ENCODE measurements around the gene C1orf21.

DNA sequence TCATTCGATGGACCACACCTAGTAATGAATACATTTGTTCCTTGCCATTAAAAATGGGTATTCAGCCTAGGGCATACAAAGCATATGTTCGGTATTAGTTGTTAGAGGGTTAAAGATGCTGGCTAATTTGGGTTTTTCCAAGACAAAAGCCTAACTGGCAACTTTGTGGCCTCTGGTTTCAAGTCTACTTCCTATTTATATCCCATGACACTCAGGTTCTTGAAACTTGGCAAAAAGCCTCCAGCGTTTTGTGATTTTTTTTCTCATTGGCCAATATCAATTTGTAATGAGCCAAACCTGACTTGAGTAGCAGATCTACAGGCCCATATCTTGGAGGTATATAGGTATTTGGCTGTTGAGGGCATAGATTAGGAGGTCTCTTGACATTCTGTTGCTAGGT is 75.3 kb downstream of the C1orf21 start:
- TF ChIP-seq, protein P1, sequence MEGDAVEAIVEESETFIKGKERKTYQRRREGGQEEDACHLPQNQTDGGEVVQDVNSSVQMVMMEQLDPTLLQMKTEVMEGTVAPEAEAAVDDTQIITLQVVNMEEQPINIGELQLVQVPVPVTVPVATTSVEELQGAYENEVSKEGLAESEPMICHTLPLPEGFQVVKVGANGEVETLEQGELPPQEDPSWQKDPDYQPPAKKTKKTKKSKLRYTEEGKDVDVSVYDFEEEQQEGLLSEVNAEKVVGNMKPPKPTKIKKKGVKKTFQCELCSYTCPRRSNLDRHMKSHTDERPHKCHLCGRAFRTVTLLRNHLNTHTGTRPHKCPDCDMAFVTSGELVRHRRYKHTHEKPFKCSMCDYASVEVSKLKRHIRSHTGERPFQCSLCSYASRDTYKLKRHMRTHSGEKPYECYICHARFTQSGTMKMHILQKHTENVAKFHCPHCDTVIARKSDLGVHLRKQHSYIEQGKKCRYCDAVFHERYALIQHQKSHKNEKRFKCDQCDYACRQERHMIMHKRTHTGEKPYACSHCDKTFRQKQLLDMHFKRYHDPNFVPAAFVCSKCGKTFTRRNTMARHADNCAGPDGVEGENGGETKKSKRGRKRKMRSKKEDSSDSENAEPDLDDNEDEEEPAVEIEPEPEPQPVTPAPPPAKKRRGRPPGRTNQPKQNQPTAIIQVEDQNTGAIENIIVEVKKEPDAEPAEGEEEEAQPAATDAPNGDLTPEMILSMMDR (IDR thresholded peaks at IDR 0.05; ENCODE audit: extremely low read depth in 1 of 2, insufficient read depth in 1 of 2, low read depth in 1 of 2, low read length in 2 of 2): no peak
- TF ChIP-seq, protein P2, sequence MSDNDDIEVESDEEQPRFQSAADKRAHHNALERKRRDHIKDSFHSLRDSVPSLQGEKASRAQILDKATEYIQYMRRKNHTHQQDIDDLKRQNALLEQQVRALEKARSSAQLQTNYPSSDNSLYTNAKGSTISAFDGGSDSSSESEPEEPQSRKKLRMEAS (IDR thresholded peaks at IDR 0.05; ENCODE audit: insufficient read depth, insufficient read length): no peak
- TF ChIP-seq POLR2A (IDR thresholded peaks at IDR 0.05; ENCODE audit: low read depth, low read length) (no peak), JUN (IDR thresholded peaks at IDR 0.05; ENCODE audit: borderline replicate concordance, insufficient read depth, insufficient read length, low read depth) (no peak)
